ENCODE data around the gene RFX2.

DNA sequence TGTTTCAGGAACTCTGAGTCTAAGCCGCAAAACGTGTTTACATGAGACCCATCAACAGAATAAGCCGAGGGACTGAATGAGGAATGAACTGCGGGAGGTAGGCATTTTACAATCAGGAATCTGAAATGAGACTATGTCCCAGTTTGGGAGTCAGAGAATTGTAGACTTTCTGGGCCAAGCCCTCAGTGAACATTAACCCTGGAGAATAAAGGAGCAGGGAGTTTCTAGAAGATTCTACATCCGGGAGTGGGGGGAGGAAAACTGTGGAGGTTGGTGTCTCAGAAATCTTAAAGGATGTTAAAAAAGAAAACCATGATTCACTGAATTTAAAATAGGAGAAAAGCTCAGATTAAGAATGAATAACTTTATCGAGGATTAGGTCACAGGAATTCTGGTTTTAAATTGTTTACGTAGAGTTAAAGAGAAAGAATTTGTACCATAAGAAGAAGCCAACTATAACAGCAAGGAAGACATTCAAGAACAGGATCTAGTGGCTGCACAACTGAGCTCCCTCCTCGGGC lies 18.5 kb downstream of the RFX2 start:
- no peak for TF ChIP-seq POLR2A (IDR thresholded peaks at IDR 0.05)
- TF ChIP-seq, protein P1, sequence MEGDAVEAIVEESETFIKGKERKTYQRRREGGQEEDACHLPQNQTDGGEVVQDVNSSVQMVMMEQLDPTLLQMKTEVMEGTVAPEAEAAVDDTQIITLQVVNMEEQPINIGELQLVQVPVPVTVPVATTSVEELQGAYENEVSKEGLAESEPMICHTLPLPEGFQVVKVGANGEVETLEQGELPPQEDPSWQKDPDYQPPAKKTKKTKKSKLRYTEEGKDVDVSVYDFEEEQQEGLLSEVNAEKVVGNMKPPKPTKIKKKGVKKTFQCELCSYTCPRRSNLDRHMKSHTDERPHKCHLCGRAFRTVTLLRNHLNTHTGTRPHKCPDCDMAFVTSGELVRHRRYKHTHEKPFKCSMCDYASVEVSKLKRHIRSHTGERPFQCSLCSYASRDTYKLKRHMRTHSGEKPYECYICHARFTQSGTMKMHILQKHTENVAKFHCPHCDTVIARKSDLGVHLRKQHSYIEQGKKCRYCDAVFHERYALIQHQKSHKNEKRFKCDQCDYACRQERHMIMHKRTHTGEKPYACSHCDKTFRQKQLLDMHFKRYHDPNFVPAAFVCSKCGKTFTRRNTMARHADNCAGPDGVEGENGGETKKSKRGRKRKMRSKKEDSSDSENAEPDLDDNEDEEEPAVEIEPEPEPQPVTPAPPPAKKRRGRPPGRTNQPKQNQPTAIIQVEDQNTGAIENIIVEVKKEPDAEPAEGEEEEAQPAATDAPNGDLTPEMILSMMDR (IDR thresholded peaks at IDR 0.05), result no peak
